ENCODE data around the gene C1orf146. TPM values are rescaled to one million over a fixed set of nuclear protein-coding genes. Genes with fewer than 3 reads are reported as not detected.
A peak's percentile ranks its signal among the peaks of the same experiment; 100 is the strongest.

C1orf146 gene
- total and polyA plus RNA-seq, 2 of the 4 experiments (the other 2 are of a cell fraction): not detected

DNA sequence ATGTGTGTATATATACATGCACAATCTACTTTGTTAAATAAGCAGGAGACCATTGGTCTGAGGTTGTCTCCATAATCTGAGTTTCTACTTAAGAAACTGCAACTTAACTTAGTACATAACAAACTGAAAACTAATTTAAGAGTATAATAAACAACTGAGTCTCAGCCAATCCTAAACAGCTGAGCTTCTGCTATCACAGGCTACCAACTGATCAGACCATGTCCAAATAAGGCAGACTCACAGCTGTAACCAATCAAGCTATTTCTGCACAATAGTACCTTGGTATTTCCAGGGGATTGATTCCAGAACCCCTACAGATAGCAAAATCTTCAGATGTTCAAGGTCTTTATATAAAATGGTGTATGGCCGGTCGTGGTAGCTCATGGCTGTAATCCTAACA lies 26.0 kb upstream of the C1orf146 start:
- Histone ChIP-seq H3K56ac (ENCODE audit: extremely low read depth, insufficient read depth, low read length) (no peak overlapping the region), H2AK9ac (replicated peaks; ENCODE audit: low read depth, low read length, poor library complexity) (no peak overlapping the region), H3K27me3 (ENCODE audit: control insufficient read depth, insufficient read depth, low read length) (no peaks in the 10 kb centered on the region), H3K23ac (ENCODE audit: low read depth, low read length) (no peak overlapping the region), H2BK120ac (ENCODE audit: low read depth, low read length) (0 out of 2 replicates have a peak overlapping the region, but pooled peaks have one; percentile 23), H3K9me3 (ENCODE audit: control insufficient read depth, insufficient read depth, low read length) (no peaks in the 10 kb centered on the region; the same call in 1 of the 2 replicates), H2AFZ (replicated peaks; ENCODE audit: low read length, poor library complexity) (peak overlapping the region; percentile 32), H3K79me1 (ENCODE audit: low read depth in 1 of 2, low read length in 2 of 2) (no peaks in the 10 kb centered on the region), H3K36me3 (ENCODE audit: control insufficient read depth, insufficient read depth, low read length) (no peaks in the 10 kb centered on the region), H2AK5ac (ENCODE audit: low read depth, low read length) (peak overlapping the region; percentile 68; the same call in 1 of the 2 replicates), H3K18ac (ENCODE audit: low read depth, low read length) (no peak overlapping the region), H3K14ac (replicated peaks; ENCODE audit: low read depth, low read length) (no peak overlapping the region), H3K27ac (ENCODE audit: insufficient read depth, low read length) (no peak overlapping the region), H2BK5ac (ENCODE audit: low read depth, low read length, poor library complexity, severe bottlenecking) (no peak overlapping the region), H4K5ac (ENCODE audit: low read depth, low read length) (no peak overlapping the region), H3K4ac (ENCODE audit: low read depth, low read length) (no peak overlapping the region), H2BK20ac (ENCODE audit: low read depth, low read length) (no peak overlapping the region), H4K20me1 (ENCODE audit: insufficient read depth, low read length) (no peaks in the 10 kb centered on the region), H3K4me1 (ENCODE audit: control insufficient read depth, insufficient read depth, low read length) (peaks cover 3% of the 10 kb centered on the region; the same call in 1 of the 2 replicates), H3K4me2 (ENCODE audit: low read depth, low read length) (no peak overlapping the region), H3K9me1 (ENCODE audit: insufficient read depth, low read length) (no peaks in the 10 kb centered on the region), H4K91ac (ENCODE audit: insufficient read depth, low read depth, low read length) (no peak overlapping the region), H3K9ac (ENCODE audit: low read depth, low read length) (no peak overlapping the region), H2BK15ac (ENCODE audit: low read depth, low read length) (no peak overlapping the region), H3K4me3 (ENCODE audit: insufficient read depth, low read depth, low read length) (no peak overlapping the region), H4K8ac (ENCODE audit: low read depth in 2 of 2, low read length in 2 of 2) (no peak overlapping the region; a peak in 1 of 4 replicates)
- ChIA-PET POLR2A (ENCODE audit: unreplicated experiment) (no interaction called here), CTCF (interaction anchor here (0.6 kb wide), 1 partner anchor 110 kb away, joined by 3 read pairs; no protein-coding TSS in a partner anchor)
- in situ Hi-C loops (cut with MboI; ENCODE audit: low sequenced_read_pairs) (no loop called here), dilution Hi-C loops (cut with HindIII; ENCODE audit: low sequenced_read_pairs, unreplicated experiment) (no loop called here), intact Hi-C loops (cut with micrococcal nuclease) (no loop called here)
- BruUV-seq (replicated peaks): no TSS peak
- DNase-seq (no peak), ATAC-seq (ENCODE audit: low read depth) (peak; percentile 54)
- whole genome bisulfite sequencing, 2 experiments (ENCODE audit: extremely low coverage in 2 of 2, insufficient read length in 1 of 2): 80% methylated on average over 2 of the region's 2 CpGs; no CpG with 5 or more reads in 1 of the 2 experiments
- TF ChIP-seq SMC3 (IDR thresholded peaks at IDR 0.05; ENCODE audit: low read depth, low read length) (no peak), RAD21 (IDR thresholded peaks at IDR 0.05; ENCODE audit: low read length) (no peak), CEBPB (IDR thresholded peaks at IDR 0.05; ENCODE audit: low read depth, low read length) (no peak), RCOR1 (IDR thresholded peaks at IDR 0.05; ENCODE audit: insufficient replicate concordance, low read length) (no peak), POLR2A (IDR thresholded peaks at IDR 0.05; ENCODE audit: low read depth, low read length) (no peak), NFE2L2 (IDR thresholded peaks at IDR 0.05; ENCODE audit: low read depth, low read length) (no peak), MAZ (IDR thresholded peaks at IDR 0.05; ENCODE audit: borderline replicate concordance, low read depth, low read length) (no peak), RFX5 (IDR thresholded peaks at IDR 0.05; ENCODE audit: low read depth, low read length) (no peak), BHLHE40 (IDR thresholded peaks at IDR 0.05; ENCODE audit: low read depth, low read length) (no peak), CHD1 (IDR thresholded peaks at IDR 0.05; ENCODE audit: low read depth, low read length) (no peak), FOS (IDR thresholded peaks at IDR 0.05; ENCODE audit: low read depth, low read length) (no peak), MAFK (IDR thresholded peaks at IDR 0.05; ENCODE audit: low read depth, low read length) (no peak), MXI1 (IDR thresholded peaks at IDR 0.05; ENCODE audit: borderline replicate concordance, low read depth, low read length) (no peak)
- TF ChIP-seq, protein P1, sequence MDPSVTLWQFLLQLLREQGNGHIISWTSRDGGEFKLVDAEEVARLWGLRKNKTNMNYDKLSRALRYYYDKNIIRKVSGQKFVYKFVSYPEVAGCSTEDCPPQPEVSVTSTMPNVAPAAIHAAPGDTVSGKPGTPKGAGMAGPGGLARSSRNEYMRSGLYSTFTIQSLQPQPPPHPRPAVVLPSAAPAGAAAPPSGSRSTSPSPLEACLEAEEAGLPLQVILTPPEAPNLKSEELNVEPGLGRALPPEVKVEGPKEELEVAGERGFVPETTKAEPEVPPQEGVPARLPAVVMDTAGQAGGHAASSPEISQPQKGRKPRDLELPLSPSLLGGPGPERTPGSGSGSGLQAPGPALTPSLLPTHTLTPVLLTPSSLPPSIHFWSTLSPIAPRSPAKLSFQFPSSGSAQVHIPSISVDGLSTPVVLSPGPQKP (IDR thresholded peaks at IDR 0.05; ENCODE audit: borderline replicate concordance, low read depth, low read length): no peak
- TF ChIP-seq, protein P2, sequence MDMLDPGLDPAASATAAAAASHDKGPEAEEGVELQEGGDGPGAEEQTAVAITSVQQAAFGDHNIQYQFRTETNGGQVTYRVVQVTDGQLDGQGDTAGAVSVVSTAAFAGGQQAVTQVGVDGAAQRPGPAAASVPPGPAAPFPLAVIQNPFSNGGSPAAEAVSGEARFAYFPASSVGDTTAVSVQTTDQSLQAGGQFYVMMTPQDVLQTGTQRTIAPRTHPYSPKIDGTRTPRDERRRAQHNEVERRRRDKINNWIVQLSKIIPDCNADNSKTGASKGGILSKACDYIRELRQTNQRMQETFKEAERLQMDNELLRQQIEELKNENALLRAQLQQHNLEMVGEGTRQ (IDR thresholded peaks at IDR 0.05; ENCODE audit: low read depth, low read length): no peak
- TF ChIP-seq, protein P3, sequence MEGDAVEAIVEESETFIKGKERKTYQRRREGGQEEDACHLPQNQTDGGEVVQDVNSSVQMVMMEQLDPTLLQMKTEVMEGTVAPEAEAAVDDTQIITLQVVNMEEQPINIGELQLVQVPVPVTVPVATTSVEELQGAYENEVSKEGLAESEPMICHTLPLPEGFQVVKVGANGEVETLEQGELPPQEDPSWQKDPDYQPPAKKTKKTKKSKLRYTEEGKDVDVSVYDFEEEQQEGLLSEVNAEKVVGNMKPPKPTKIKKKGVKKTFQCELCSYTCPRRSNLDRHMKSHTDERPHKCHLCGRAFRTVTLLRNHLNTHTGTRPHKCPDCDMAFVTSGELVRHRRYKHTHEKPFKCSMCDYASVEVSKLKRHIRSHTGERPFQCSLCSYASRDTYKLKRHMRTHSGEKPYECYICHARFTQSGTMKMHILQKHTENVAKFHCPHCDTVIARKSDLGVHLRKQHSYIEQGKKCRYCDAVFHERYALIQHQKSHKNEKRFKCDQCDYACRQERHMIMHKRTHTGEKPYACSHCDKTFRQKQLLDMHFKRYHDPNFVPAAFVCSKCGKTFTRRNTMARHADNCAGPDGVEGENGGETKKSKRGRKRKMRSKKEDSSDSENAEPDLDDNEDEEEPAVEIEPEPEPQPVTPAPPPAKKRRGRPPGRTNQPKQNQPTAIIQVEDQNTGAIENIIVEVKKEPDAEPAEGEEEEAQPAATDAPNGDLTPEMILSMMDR (conservative IDR thresholded peaks at IDR 0.05; ENCODE audit: low read depth, low read length): no peak
